Omental fat pad (tissue), 4 donors: ENCODE data around the gene WWTR1. TPM values are rescaled to one million over a fixed set of nuclear protein-coding genes. Genes with fewer than 3 reads are reported as not detected.

ENCODE experiments used
- ATAC-seq: fragments of 150-250 bp; one replicate; pipeline ENCODE4 v1.9.1; 2016; ENCODE audit warnings: mild to moderate bottlenecking, moderate library complexity; ENCODE audit not compliant: low FRiP score
- DNase-seq: peaks from one replicate; pipeline ENCODE4 v3.0.0-alpha.2; 2019; ENCODE audit warnings: low spot score
- CTCF ChIP-seq, 3 donors: fragments of 450-650 bp; IDR thresholded peaks; one replicate each; pipeline ENCODE4 v1.5.1; 2016 to 2017; ENCODE audit warnings: antibody characterized with exemption in 3 of 3, mild to moderate bottlenecking in 3 of 3, moderate library complexity in 2 of 3
- total RNA-seq, 4 donors: library from RNA; depleted of rRNA; stranded (reverse); fragments of >200 nt; gene quantifications; one replicate each; pipeline ENCODE4 v1.1.0, GENCODE V29; 2016

The WWTR1 gene
- total RNA-seq, 4 donors from 2014 or later: 57.4 to 130 (median 77.7) TPM

GRCh38 chr3:149589332-149589731, 68.5 kb downstream of the WWTR1 start:
- DNase-seq (no peak), ATAC-seq (no peak)
- no peak for TF ChIP-seq CTCF (IDR thresholded peaks at IDR 0.05)

- no peak for ATAC-seq
- TF ChIP-seq CTCF (IDR thresholded peaks at IDR 0.05): no peak
- no peak for DNase-seq
These were observed 68.9 kb downstream of the WWTR1 start for GRCh38 chr3:149588909-149589308.

- no peak for DNase-seq
- ATAC-seq: no peak
- no peak for TF ChIP-seq CTCF (IDR thresholded peaks at IDR 0.05)
These were observed 70.4 kb downstream of the WWTR1 start for GRCh38 chr3:149587383-149587782.

GRCh38 chr3:149586871-149587270, 71.0 kb downstream of the WWTR1 start:
- no peak for TF ChIP-seq CTCF (IDR thresholded peaks at IDR 0.05)
- ATAC-seq (peak; percentile 71), DNase-seq (no peak)

- ATAC-seq: no peak
- DNase-seq: no peak
- TF ChIP-seq CTCF (IDR thresholded peaks at IDR 0.05): no peak
These were observed 72.5 kb downstream of the WWTR1 start for GRCh38 chr3:149585401-149585726.

DNA sequence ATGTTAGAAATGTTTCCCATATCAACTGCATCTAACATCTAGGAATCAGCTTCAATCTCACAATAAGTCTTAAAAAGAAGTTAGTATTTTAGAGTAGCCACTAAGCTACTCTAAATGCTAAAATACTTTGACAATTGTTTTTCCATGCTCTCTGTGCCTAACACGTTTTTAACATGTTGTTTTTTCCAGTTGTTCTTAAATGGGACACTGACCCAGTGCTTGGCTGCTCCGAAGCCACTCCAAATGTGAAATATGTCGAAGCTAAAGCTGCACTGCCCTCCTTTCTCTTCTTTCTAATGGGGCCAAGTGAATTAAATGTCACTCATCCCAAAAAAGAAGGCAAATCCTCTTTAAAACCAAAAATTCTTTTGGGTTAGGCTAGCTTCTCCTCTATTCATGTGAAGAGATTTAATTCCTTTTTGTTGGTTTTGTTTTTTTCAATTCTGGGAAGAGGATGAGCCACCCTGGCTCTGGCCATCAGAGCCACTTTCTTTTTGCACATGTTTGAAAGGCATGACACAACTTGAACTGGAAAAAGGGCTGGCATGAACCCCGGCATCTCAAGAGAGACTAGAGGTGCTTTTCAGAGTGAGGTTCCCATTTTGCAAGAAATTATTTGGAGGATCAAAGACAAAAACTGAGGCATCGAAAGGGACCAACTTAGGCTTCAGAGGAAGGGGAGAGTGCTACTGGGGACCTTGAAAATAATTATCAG, 73.7 kb downstream of the WWTR1 start:
- ATAC-seq: no peak
- TF ChIP-seq CTCF (IDR thresholded peaks at IDR 0.05): no peak
- DNase-seq: no peak

DNA sequence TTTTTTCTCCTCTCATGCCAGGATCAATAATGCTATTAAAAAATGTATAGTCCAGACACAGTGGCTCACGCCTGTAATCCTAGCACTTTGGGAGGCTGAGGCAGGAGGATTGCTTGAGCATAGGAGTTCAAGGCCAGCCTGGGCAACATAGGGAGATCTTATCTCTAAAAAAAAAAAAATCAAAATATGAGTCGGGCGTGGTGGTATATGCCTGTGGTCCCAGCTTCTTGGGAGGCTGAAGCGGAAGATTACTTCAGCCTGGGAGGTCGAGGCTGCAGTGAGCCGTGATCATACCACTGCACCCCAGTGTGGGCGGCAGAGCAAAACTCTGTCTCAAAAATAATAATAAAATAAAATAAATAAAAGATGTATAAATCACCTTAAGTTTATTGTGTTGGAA, 75.4 kb downstream of the WWTR1 start:
- TF ChIP-seq CTCF (IDR thresholded peaks at IDR 0.05): no peak

More for the DNA sequence above, 75.4 kb downstream of the WWTR1 start:
- ATAC-seq (no peak), DNase-seq (no peak)
